GM23248 (cell line): ENCODE results near the gene IPO8. TPM values are rescaled to one million over a fixed set of nuclear protein-coding genes. Genes with fewer than 3 reads are reported as not detected.

Experiments used
- DNase-seq: peaks from one replicate; pipeline ENCODE4 v3.0.0-alpha.2; 2015
- H2AFZ ChIP-seq: fragments of 200-600 bp; sonication (generic); 2 replicates; pipeline ENCODE4 v1.6.1; 2016; ENCODE audit warnings: antibody characterized with exemption
- H3F3A ChIP-seq: fragments of 200-600 bp; sonication (generic); 2 replicates; pipeline ENCODE4 v1.6.1; 2016; ENCODE audit warnings: mild to moderate bottlenecking, antibody characterized with exemption, mixed run types; ENCODE audit not compliant: insufficient read depth
- H3K27ac ChIP-seq: fragments of 200-600 bp; sonication (generic); 2 replicates; pipeline ENCODE4 v1.5.1; 2016; ENCODE audit warnings: mild to moderate bottlenecking
- H3K27me3 ChIP-seq: fragments of 200-600 bp; sonication (generic); replicated peaks from 2 replicates; pipeline ENCODE4 v1.6.1; 2016; ENCODE audit warnings: mild to moderate bottlenecking; ENCODE audit not compliant: insufficient read depth
- H3K36me3 ChIP-seq: fragments of 200-600 bp; sonication (generic); 2 replicates; pipeline ENCODE4 v1.6.1; 2016; ENCODE audit warnings: low read depth, mild to moderate bottlenecking
- H3K4me1 ChIP-seq: fragments of 200-600 bp; sonication (generic); 2 replicates; pipeline ENCODE4 v1.6.1; 2016; ENCODE audit warnings: mild to moderate bottlenecking; ENCODE audit not compliant: insufficient read depth
- H3K4me2 ChIP-seq: fragments of 200-600 bp; sonication (generic); one replicate; pipeline ENCODE4 v1.6.1; 2016; ENCODE audit warnings: mild to moderate bottlenecking; ENCODE audit not compliant: unreplicated experiment
- H3K4me3 ChIP-seq: fragments of 200-600 bp; sonication (generic); 2 replicates; pipeline ENCODE4 v1.5.1; 2016; ENCODE audit warnings: mild to moderate bottlenecking
- H3K79me2 ChIP-seq: fragments of 200-600 bp; sonication (generic); 2 replicates; pipeline ENCODE4 v1.6.1; 2016; ENCODE audit warnings: mild to moderate bottlenecking; ENCODE audit not compliant: insufficient read depth
- H3K9ac ChIP-seq: fragments of 200-600 bp; sonication (generic); 2 replicates; pipeline ENCODE4 v1.6.1; 2016; ENCODE audit warnings: mild to moderate bottlenecking
- H3K9me2 ChIP-seq: fragments of 200-600 bp; sonication (generic); 2 replicates; pipeline ENCODE4 v1.6.1; 2016; ENCODE audit warnings: mixed run types, mild to moderate bottlenecking, moderate library complexity; ENCODE audit not compliant: insufficient read depth
- H3K9me3 ChIP-seq: fragments of 200-600 bp; sonication (generic); one replicate; pipeline ENCODE4 v1.6.1; 2017; ENCODE audit warnings: low read depth
- H4K20me1 ChIP-seq: fragments of 200-600 bp; sonication (generic); 2 replicates; pipeline ENCODE4 v1.6.0; 2016; ENCODE audit not compliant: insufficient read depth
- EZH2 ChIP-seq: fragments of 200-600 bp; sonication (generic); IDR thresholded peaks from 2 replicates; pipeline ENCODE4 v1.6.1; 2018; ENCODE audit warnings: antibody characterized with exemption, mild to moderate bottlenecking; ENCODE audit not compliant: insufficient read depth, poor library complexity, severe bottlenecking
- EZH2phosphoT487 ChIP-seq: fragments of 200-600 bp; sonication (generic); IDR thresholded peaks from 2 replicates; pipeline ENCODE4 v1.6.1; 2018; ENCODE audit warnings: antibody characterized with exemption, moderate library complexity, mild to moderate bottlenecking, low read depth; ENCODE audit not compliant: insufficient read depth
- WGBS, 2 experiments: methylation state at CpG; one replicate each; pipeline ENCODE4 v1.1.6; 2015 to 2017; ENCODE audit warnings: low lambda C conversion rate in 2 of 2, low coverage in 1 of 2; ENCODE audit errors: missing lambda C conversion rate in 2 of 2; 5-methylcytosine and 5-hydroxymethylcytosine counted together
- in situ Hi-C: fragments of 300-500 bp; cut with MboI; formaldehyde crosslinking; loops from 2 replicates; pipeline ENCODE4 v1.15.0; 2020
- polyA plus RNA-seq: library from polyadenylated mRNA; unstranded; fragments of >200 nt; fragmentation: Nextera tagmentation; extraction: Ambion mirVana; gene quantifications from 2 replicates; pipeline ENCODE4 v1.2.1, GENCODE V29; 2016
- total RNA-seq: library from RNA; depleted of rRNA; stranded (reverse); fragments of >200 nt; shearing (Covaris generic); gene quantifications from 2 replicates; pipeline ENCODE4 v1.2.3, GENCODE V29; 2014

IPO8 gene
- total and polyA plus RNA-seq, 2 experiments from 2014 or later: 10.9 to 21.4 TPM

- DNase-seq: no peak
- Histone ChIP-seq H3K4me2 (no peak overlapping the region), H3K4me1 (no peaks in the 10 kb centered on the region), H3K27me3 (no peaks in the 10 kb centered on the region), H3K36me3 (peaks cover 38% of the 10 kb centered on the region), H4K20me1 (no peaks in the 10 kb centered on the region), H2AFZ (no peak overlapping the region), H3K9me3 (no peaks in the 10 kb centered on the region), H3K4me3 (no peak overlapping the region), H3K27ac (no peak overlapping the region), H3F3A (0 out of 2 replicates have a peak, but pooled peaks cover under 1% of the 10 kb centered on the region), H3K79me2 (peaks cover 100% of the 10 kb centered on the region), H3K9me2 (no peaks in the 10 kb centered on the region), H3K9ac (no peak overlapping the region)
- WGBS, 2 experiments: 96 to 98% methylated on average over 2 of the region's 2 CpGs
- TF ChIP-seq EZH2 (no peak), EZH2phosphoT487 (no peak)
- in situ Hi-C loops: no loop called here
Observed at GRCh38 chr12:30732954-30733637, 37.4 kb upstream of the IPO8 start.

GRCh38 chr12:30730011-30730410 lies 34.3 kb upstream of the IPO8 start:
- TF ChIP-seq EZH2phosphoT487: no peak
- TF ChIP-seq EZH2: no peak
- H3K27me3 ChIP-seq: no peaks in the 10 kb centered on the region
- peaks cover 30% of the 10 kb centered on the region for H3F3A ChIP-seq
- no peak overlapping the region for H3K9ac ChIP-seq
- no peaks in the 10 kb centered on the region for H4K20me1 ChIP-seq
- no peak overlapping the region for H3K4me3 ChIP-seq
- peaks cover 23% of the 10 kb centered on the region for H3K4me1 ChIP-seq
- H3K9me2 ChIP-seq: no peaks in the 10 kb centered on the region
- in situ Hi-C loops: no loop called here
- H3K79me2 ChIP-seq: peaks cover 94% of the 10 kb centered on the region
- H3K4me2 ChIP-seq: no peak overlapping the region
- 98 to 100% methylated on average over 2 of the region's 2 CpGs for WGBS, 2 experiments
- no peaks in the 10 kb centered on the region for H3K9me3 ChIP-seq
- H3K27ac ChIP-seq: no peak overlapping the region
- H2AFZ ChIP-seq: no peak overlapping the region
- DNase-seq: no peak
- H3K36me3 ChIP-seq: peaks cover 43% of the 10 kb centered on the region

GRCh38 chr12:30729547-30729946 lies 33.9 kb upstream of the IPO8 start:
- peaks cover 26% of the 10 kb centered on the region for H3K4me1 ChIP-seq
- no peak overlapping the region for H3K4me3 ChIP-seq
- TF ChIP-seq EZH2 (no peak), EZH2phosphoT487 (no peak)
- DNase-seq: no peak
- WGBS, 2 experiments: 97 to 98% methylated on average over 4 of the region's 4 CpGs
- no peak overlapping the region for H3K4me2 ChIP-seq
- H3F3A ChIP-seq: peaks cover 31% of the 10 kb centered on the region
- no peak overlapping the region for H3K9ac ChIP-seq
- H3K27ac ChIP-seq: no peak overlapping the region
- H3K9me3 ChIP-seq: no peaks in the 10 kb centered on the region
- H3K9me2 ChIP-seq: no peaks in the 10 kb centered on the region
- peaks cover 42% of the 10 kb centered on the region for H3K36me3 ChIP-seq
- H4K20me1 ChIP-seq: no peaks in the 10 kb centered on the region
- no peaks in the 10 kb centered on the region for H3K27me3 ChIP-seq
- H3K79me2 ChIP-seq: peaks cover 94% of the 10 kb centered on the region
- in situ Hi-C loops: no loop called here
- H2AFZ ChIP-seq: no peak overlapping the region

GRCh38 chr12:30726647-30727046 lies 31.0 kb upstream of the IPO8 start:
- no peak overlapping the region for H2AFZ ChIP-seq
- TF ChIP-seq EZH2phosphoT487 (no peak), EZH2 (no peak)
- peak overlapping the region; percentile 54; the same call in 1 of the 2 replicates for H3K27ac ChIP-seq
- in situ Hi-C loops: no loop called here
- H3K36me3 ChIP-seq: peaks cover 56% of the 10 kb centered on the region
- no peak overlapping the region for H3K9ac ChIP-seq
- H3K27me3 ChIP-seq: no peaks in the 10 kb centered on the region
- no peaks in the 10 kb centered on the region for H3K9me3 ChIP-seq
- H3K9me2 ChIP-seq: no peaks in the 10 kb centered on the region
- H3K4me2 ChIP-seq: no peak overlapping the region
- H3F3A ChIP-seq: peaks cover 31% of the 10 kb centered on the region
- peaks cover 26% of the 10 kb centered on the region for H3K4me1 ChIP-seq
- H3K4me3 ChIP-seq: no peak overlapping the region
- no peak for DNase-seq
- H4K20me1 ChIP-seq: no peaks in the 10 kb centered on the region
- WGBS, 2 experiments: 97 to 100% methylated on average over 1 of the region's 1 CpG
- peaks cover 92% of the 10 kb centered on the region for H3K79me2 ChIP-seq
